RWPE2 (cell line): ENCODE measurements around the gene PDLIM4.

ENCODE experiments used
- ATAC-seq: fragments of 200-7000 bp; cut with Tn5 transposase; 3 replicates; pipeline ENCODE4 v1.9.1; 2021; ENCODE audit warnings: low read depth
- DNase-seq: peaks from one replicate; pipeline ENCODE4 v3.0.0-alpha.2; 2020; ENCODE audit warnings: low spot score
- H3K27ac ChIP-seq: fragments of 450-650 bp; 2 replicates; pipeline ENCODE4 v1.5.1; 2017; ENCODE audit warnings: mild to moderate bottlenecking; ENCODE audit not compliant: poor library complexity, severe bottlenecking
- H3K27me3 ChIP-seq: fragments of 250-450 bp; sonication (Bioruptor Pico); 2 replicates; pipeline ENCODE4 v1.5.1; 2021; ENCODE audit warnings: mild to moderate bottlenecking, moderate library complexity; ENCODE audit not compliant: insufficient read depth, poor library complexity, severe bottlenecking
- H3K36me3 ChIP-seq: fragments of 250-450 bp; sonication (Bioruptor Pico); 2 replicates; pipeline ENCODE4 v1.5.1; 2020; ENCODE audit warnings: low read depth, mild to moderate bottlenecking, moderate library complexity
- H3K4me1 ChIP-seq: fragments of 250-450 bp; sonication (Bioruptor Pico); 2 replicates; pipeline ENCODE4 v1.5.1; 2021; ENCODE audit warnings: mild to moderate bottlenecking, moderate library complexity; ENCODE audit not compliant: insufficient read depth, poor library complexity, severe bottlenecking
- H3K4me3 ChIP-seq: fragments of 250-450 bp; sonication (Bioruptor Pico); 2 replicates; pipeline ENCODE4 v1.5.1; 2021; ENCODE audit warnings: mild to moderate bottlenecking, moderate library complexity; ENCODE audit not compliant: severe bottlenecking
- H3K9me3 ChIP-seq: fragments of 250-450 bp; sonication (Bioruptor Pico); 2 replicates; pipeline ENCODE4 v1.5.1; 2021; ENCODE audit warnings: mild to moderate bottlenecking, moderate library complexity; ENCODE audit not compliant: severe bottlenecking
- CTCF ChIP-seq: fragments of 450-650 bp; IDR thresholded peaks from one replicate; pipeline ENCODE4 v1.5.1; 2017; ENCODE audit warnings: mild to moderate bottlenecking, moderate library complexity; ENCODE audit not compliant: poor library complexity, severe bottlenecking

PDLIM4 gene

GRCh38 chr5:132238901-132239500, 18.5 kb upstream of the PDLIM4 start:
- TF ChIP-seq CTCF, result no peak
- Histone ChIP-seq H3K4me1 (no peaks in the 10 kb centered on the region), H3K36me3 (no peaks in the 10 kb centered on the region), H3K27ac (no peak overlapping the region), H3K27me3 (no peaks in the 10 kb centered on the region), H3K9me3 (no peaks in the 10 kb centered on the region), H3K4me3 (no peak overlapping the region)
- DNase-seq (peak; percentile 12), ATAC-seq (no peak)

- Histone ChIP-seq H3K27me3 (no peaks in the 10 kb centered on the region), H3K9me3 (no peaks in the 10 kb centered on the region), H3K4me1 (no peaks in the 10 kb centered on the region), H3K36me3 (no peaks in the 10 kb centered on the region), H3K4me3 (no peak overlapping the region), H3K27ac (no peak overlapping the region)
- DNase-seq, result peak; percentile 38
- TF ChIP-seq CTCF, result no peak
- ATAC-seq, result no peak
These were observed 17.7 kb upstream of the PDLIM4 start for GRCh38 chr5:132239776-132240175.

- DNase-seq (peak; percentile 31), ATAC-seq (no peak)
- no peak overlapping the region for H3K27ac ChIP-seq
- no peak for TF ChIP-seq CTCF
- H3K4me1 ChIP-seq, result no peaks in the 10 kb centered on the region
- no peaks in the 10 kb centered on the region for H3K27me3 ChIP-seq
- no peak overlapping the region for H3K4me3 ChIP-seq
- H3K9me3 ChIP-seq, result no peaks in the 10 kb centered on the region
- no peaks in the 10 kb centered on the region for H3K36me3 ChIP-seq
These were observed 14.0 kb upstream of the PDLIM4 start for GRCh38 chr5:132243366-132243977.

GRCh38 chr5:132245593-132245992, 11.9 kb upstream of the PDLIM4 start:
- Histone ChIP-seq H3K27me3 (no peaks in the 10 kb centered on the region), H3K9me3 (no peaks in the 10 kb centered on the region), H3K4me3 (no peak overlapping the region), H3K27ac (no peak overlapping the region), H3K4me1 (peaks cover 2% of the 10 kb centered on the region), H3K36me3 (no peaks in the 10 kb centered on the region)
- no peak for DNase-seq
- TF ChIP-seq CTCF, result no peak
- no peak for ATAC-seq

GRCh38 chr5:132246806-132247205, 10.7 kb upstream of the PDLIM4 start:
- TF ChIP-seq CTCF, result no peak
- Histone ChIP-seq H3K27me3 (no peaks in the 10 kb centered on the region), H3K36me3 (no peaks in the 10 kb centered on the region), H3K4me3 (no peak overlapping the region), H3K4me1 (peaks cover 2% of the 10 kb centered on the region), H3K9me3 (no peaks in the 10 kb centered on the region), H3K27ac (no peak overlapping the region)
- ATAC-seq (no peak), DNase-seq (no peak)
